ENCODE results near the gene HSCB.

GRCh38 chr22:28743852-28744251, 2.0 kb downstream of the HSCB start:
- TF ChIP-seq CTCF (IDR thresholded peaks at IDR 0.05) = no peak
- no peak for TF ChIP-seq POLR2A (IDR thresholded peaks at IDR 0.05)
